Karpas-422 (cell line): ENCODE measurements around the gene RELT. TPM values are rescaled to one million over a fixed set of nuclear protein-coding genes. Genes with fewer than 3 reads are reported as not detected.

ENCODE experiments used
- DNase-seq: peaks from one replicate; pipeline ENCODE4 v3.0.0-alpha.2; 2015
- H2AFZ ChIP-seq: fragments of 200-600 bp; sonication (generic); 2 replicates; pipeline ENCODE4 v1.6.1; 2014; ENCODE audit warnings: antibody characterized with exemption, low read length, mixed read lengths
- H3K27ac ChIP-seq: fragments of 200-600 bp; sonication (generic); 2 replicates; pipeline ENCODE4 v1.5.1; 2014; ENCODE audit warnings: mild to moderate bottlenecking, low read length, moderate library complexity
- H3K27me3 ChIP-seq: fragments of 200-600 bp; sonication (generic); 2 replicates; pipeline ENCODE4 v1.6.1; 2014; ENCODE audit warnings: low read length, mixed read lengths
- H3K36me3 ChIP-seq: fragments of 200-600 bp; sonication (generic); 2 replicates; pipeline ENCODE4 v1.6.1; 2014; ENCODE audit warnings: low read length, mixed read lengths; ENCODE audit not compliant: insufficient read depth
- H3K4me1 ChIP-seq: fragments of 200-600 bp; sonication (generic); 2 replicates; pipeline ENCODE4 v1.6.1; 2014; ENCODE audit warnings: mild to moderate bottlenecking, low read length, mixed read lengths
- H3K4me2 ChIP-seq: fragments of 200-600 bp; sonication (generic); 2 replicates; pipeline ENCODE4 v1.6.1; 2014; ENCODE audit warnings: low read length, low read depth, mild to moderate bottlenecking; ENCODE audit not compliant: poor library complexity, severe bottlenecking
- H3K4me3 ChIP-seq: fragments of 200-600 bp; sonication (generic); 2 replicates; pipeline ENCODE4 v1.5.1; 2014; ENCODE audit warnings: mild to moderate bottlenecking, antibody characterized with exemption, low read length, mixed read lengths
- H3K79me2 ChIP-seq: fragments of 200-600 bp; sonication (generic); 2 replicates; pipeline ENCODE4 v1.6.1; 2014; ENCODE audit warnings: mild to moderate bottlenecking, low read length, mixed read lengths
- H3K9ac ChIP-seq: fragments of 200-600 bp; sonication (generic); 2 replicates; pipeline ENCODE4 v1.6.0; 2014; ENCODE audit warnings: low read length
- H3K9me2 ChIP-seq: fragments of 200-600 bp; sonication (generic), shearing (Covaris generic); replicated peaks from 2 replicates; pipeline ENCODE4 v1.6.0; 2014; ENCODE audit warnings: mild to moderate bottlenecking, low read length, moderate library complexity; ENCODE audit not compliant: insufficient read depth
- H3K9me3 ChIP-seq: fragments of 300-700, 200-600 bp; sonication (generic); 2 replicates; pipeline ENCODE4 v1.6.1; 2014; ENCODE audit warnings: low read length, mixed read lengths
- H4K20me1 ChIP-seq: fragments of 200-600 bp; sonication (generic); 2 replicates; pipeline ENCODE4 v1.6.1; 2014; ENCODE audit warnings: mild to moderate bottlenecking, antibody characterized with exemption, low read length, low read depth; ENCODE audit not compliant: insufficient read depth
- total RNA-seq: library from RNA; depleted of rRNA; stranded (reverse); fragments of >200 nt; shearing (Covaris generic); gene quantifications from 2 replicates; pipeline ENCODE4 v1.2.3, GENCODE V29; 2014; ENCODE audit warnings: low replicate concordance

The RELT gene
- total RNA-seq, 1 experiment from 2014 or later, result 21.7 TPM

DNA sequence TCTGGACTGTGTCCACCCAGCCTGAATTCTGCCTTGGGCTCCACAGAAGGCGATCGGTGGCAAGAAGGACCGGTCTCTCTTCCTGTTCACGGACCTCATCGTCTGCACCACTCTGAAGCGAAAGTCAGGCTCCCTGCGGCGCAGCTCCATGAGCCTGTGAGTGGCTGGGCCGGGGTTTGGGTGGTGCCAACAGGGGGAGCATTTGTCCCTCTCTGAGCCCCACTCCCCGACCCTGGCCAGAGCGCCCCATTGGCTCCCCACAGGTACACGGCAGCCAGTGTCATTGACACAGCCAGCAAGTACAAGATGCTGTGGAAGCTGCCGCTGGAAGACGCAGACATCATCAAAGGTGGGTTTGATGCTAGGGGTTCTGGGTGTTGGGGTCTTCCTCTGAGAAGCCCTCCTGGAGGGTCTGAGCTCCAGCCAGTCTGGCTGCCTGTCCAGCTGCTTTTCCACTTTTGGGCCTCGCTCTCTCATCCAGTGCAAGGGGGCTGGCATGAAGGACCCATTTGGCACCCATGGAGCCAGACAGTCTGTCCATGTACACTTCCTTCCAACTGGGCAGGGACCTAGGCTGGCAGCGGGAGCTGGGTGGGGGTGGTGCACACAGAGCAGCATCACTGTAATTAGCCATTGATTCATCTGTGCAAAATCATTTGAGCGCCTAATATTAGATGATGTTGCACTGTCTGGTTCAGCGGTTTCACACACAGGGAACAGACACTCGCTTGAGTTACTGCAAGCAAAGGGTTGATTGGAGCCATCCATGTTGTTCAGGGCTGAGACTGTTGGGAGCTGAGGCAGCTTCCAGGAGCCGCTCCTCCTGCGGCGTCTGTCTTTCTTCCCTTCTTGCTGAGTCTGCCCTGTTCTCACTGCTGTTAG, 19.0 kb upstream of the RELT start:
- Histone ChIP-seq H3K4me2 (no peak overlapping the region), H2AFZ (no peak overlapping the region), H3K36me3 (no peaks in the 10 kb centered on the region), H3K9me3 (no peaks in the 10 kb centered on the region), H3K4me3 (no peak overlapping the region), H3K9me2 (no peaks in the 10 kb centered on the region), H3K9ac (no peak overlapping the region), H4K20me1 (no peaks in the 10 kb centered on the region), H3K4me1 (no peaks in the 10 kb centered on the region), H3K79me2 (no peaks in the 10 kb centered on the region), H3K27me3 (no peaks in the 10 kb centered on the region), H3K27ac (no peak overlapping the region)
- DNase-seq, result no peak

DNA sequence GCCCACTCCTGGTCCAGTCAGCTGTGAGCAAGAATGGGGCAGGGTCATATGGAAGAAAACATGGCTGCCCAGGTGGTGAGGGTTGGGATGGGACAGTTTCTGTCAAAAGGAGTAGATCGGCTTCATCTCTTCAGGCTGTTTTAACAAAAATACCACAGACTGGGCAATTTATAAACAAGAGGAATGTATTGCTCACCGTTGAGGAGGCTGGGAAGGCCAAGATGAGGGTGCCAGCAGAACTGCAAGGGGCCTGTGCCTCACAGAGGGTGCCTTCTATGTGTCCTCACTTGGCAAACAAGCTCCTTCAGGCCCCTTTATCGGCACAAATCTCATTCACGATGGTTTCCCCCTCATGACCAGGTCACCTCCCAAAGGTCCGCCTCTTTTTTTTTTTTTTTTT, 18.1 kb upstream of the RELT start:
- no peak overlapping the region for H3K9ac ChIP-seq
- no peaks in the 10 kb centered on the region for H3K4me1 ChIP-seq
- no peaks in the 10 kb centered on the region for H4K20me1 ChIP-seq
- no peak overlapping the region for H3K4me3 ChIP-seq
- no peak overlapping the region for H3K4me2 ChIP-seq
- no peak overlapping the region for H3K27ac ChIP-seq
- no peak for DNase-seq
- H3K9me2 ChIP-seq, result no peaks in the 10 kb centered on the region
- H3K27me3 ChIP-seq, result no peaks in the 10 kb centered on the region
- no peaks in the 10 kb centered on the region for H3K9me3 ChIP-seq
- no peaks in the 10 kb centered on the region for H3K79me2 ChIP-seq
- H2AFZ ChIP-seq, result no peak overlapping the region
- H3K36me3 ChIP-seq, result no peaks in the 10 kb centered on the region

DNA sequence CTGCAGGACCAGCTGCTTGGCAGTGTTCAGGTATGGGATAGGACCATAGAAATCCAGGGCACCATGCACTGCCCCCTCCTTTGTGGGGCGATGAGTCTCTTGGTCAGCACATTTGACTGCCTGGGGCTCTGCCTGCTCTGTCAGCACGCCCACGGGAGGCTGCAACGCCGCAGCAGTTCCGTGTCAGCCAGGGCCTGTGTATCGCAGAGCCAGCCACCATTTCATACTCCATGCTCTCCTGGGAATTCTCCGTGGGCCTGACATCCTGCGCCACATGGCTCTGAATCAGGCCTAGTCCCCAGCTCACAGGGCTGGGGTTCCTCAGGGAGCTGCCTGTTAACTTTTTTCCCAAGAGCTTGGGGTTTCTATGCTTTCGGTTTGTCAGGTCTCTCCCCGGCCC, 16.9 kb upstream of the RELT start:
- Histone ChIP-seq H3K4me3 (no peak overlapping the region), H3K36me3 (no peaks in the 10 kb centered on the region), H3K4me2 (no peak overlapping the region), H3K9ac (no peak overlapping the region), H3K27me3 (no peaks in the 10 kb centered on the region), H2AFZ (no peak overlapping the region), H3K9me2 (no peaks in the 10 kb centered on the region), H4K20me1 (no peaks in the 10 kb centered on the region), H3K4me1 (no peaks in the 10 kb centered on the region), H3K9me3 (no peaks in the 10 kb centered on the region), H3K27ac (no peak overlapping the region), H3K79me2 (no peaks in the 10 kb centered on the region)
- no peak for DNase-seq

DNA sequence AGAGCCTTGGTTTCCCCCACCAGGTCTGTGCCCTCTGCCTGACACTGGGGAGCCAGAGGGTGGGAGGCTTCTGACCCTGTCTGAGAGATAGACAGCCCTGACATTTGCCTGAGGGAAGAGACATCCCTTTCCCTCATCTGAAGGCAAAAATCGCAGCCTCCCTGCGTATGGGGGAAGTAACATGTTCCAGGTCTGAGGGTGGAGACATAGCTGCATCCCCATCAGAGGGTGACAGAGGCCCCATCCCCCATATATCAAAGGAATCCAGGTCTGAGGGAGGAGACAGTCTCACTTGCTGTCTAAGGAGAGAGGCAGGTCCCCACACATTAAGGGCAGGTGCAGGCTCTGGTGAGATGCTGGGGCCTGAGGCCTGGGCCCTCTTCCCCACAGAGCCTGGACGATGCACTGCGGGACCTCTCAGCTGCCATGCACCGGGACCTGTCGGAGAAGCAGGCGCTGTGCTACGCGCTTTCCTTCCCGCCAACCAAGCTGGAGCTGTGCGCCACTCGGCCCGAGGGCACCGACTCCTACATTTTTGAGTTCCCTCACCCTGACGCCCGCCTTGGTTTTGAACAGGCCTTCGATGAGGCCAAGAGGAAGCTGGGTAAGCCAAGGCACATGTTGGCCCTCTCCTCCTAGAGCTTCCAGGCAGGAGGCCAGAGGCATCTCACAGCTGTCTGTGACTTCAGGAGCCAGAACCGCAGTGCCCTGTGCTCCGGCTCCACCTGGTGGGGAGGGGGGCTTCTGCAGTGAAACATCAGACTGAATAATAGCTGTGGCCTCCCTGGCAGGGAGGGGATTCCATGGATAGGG, 16.1 kb upstream of the RELT start:
- H3K4me3 ChIP-seq, result no peak overlapping the region
- no peak overlapping the region for H3K9ac ChIP-seq
- H3K27me3 ChIP-seq, result no peaks in the 10 kb centered on the region
- no peaks in the 10 kb centered on the region for H4K20me1 ChIP-seq
- peak; percentile 60 for DNase-seq
- no peak overlapping the region for H3K27ac ChIP-seq
- H3K9me3 ChIP-seq, result no peaks in the 10 kb centered on the region
- no peak overlapping the region for H2AFZ ChIP-seq
- H3K4me2 ChIP-seq, result no peak overlapping the region
- H3K36me3 ChIP-seq, result no peaks in the 10 kb centered on the region
- H3K79me2 ChIP-seq, result no peaks in the 10 kb centered on the region
- H3K9me2 ChIP-seq, result no peaks in the 10 kb centered on the region
- no peaks in the 10 kb centered on the region for H3K4me1 ChIP-seq

DNA sequence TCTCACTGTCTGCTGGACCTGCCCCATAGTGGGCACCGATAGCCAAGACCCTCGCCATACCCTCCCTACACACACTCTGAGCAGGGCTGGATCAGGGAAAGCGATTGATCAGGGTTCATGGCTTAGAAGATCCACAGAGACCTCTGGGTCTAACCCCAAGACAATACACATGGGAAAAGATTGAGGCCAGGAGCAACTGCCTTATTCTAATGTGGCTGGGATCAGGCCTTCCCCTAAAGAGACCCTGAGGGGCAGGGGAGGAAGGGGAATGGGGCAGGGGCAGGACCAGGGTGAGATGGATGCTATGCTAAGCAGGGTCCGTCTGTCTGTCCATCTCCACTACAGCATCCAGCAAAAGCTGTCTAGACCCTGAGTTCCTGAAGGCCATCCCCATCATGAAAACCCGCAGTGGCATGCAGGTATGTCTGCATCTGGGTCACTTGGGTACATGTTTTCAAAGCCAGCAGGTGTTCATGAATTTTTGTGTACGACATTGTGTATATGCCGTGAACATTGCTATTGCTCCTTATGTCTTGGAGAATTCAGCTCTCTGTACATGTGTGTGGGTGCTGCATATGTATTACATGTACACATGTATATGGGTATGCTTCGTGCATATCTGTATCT, 15.3 kb upstream of the RELT start:
- Histone ChIP-seq H3K9ac (no peak overlapping the region), H3K36me3 (no peaks in the 10 kb centered on the region), H3K4me2 (no peak overlapping the region), H3K4me3 (no peak overlapping the region), H4K20me1 (no peaks in the 10 kb centered on the region), H2AFZ (no peak overlapping the region), H3K4me1 (peaks cover 1% of the 10 kb centered on the region), H3K79me2 (no peaks in the 10 kb centered on the region), H3K27me3 (no peaks in the 10 kb centered on the region), H3K9me3 (no peaks in the 10 kb centered on the region), H3K27ac (no peak overlapping the region), H3K9me2 (no peaks in the 10 kb centered on the region)
- no peak for DNase-seq

DNA sequence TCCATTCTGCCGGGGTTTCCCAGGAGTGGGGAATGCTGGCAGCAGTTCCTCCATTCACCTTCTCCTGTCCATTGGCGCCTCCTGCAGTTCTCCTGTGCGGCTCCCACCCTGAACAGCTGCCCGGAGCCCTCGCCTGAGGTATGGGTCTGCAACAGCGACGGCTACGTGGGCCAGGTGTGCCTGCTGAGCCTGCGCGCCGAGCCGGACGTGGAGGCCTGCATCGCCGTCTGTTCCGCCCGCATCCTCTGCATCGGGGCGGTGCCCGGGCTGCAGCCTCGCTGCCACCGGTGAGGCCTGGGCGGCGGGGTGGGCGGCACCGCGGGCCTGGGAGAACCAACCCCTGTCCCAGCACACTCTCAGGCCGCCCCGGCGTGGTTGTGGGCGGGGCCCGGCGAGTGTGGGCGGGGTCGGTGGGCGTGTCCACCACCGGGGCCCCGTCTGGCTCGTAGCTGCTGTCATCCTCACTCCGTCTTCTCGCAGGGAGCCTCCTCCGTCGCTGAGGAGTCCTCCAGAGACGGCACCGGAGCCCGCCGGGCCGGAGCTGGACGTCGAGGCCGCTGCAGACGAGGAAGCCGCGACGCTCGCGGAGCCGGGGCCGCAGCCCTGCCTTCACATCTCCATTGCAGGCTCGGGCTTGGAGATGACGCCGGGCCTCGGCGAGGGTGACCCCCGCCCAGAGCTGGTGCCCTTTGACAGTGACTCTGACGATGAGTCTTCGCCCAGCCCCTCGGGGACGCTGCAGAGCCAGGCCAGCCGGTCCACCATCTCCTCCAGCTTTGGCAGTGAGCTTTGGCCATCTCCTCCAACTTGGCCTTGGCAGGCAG, 14.0 kb upstream of the RELT start:
- H3K36me3 ChIP-seq, result no peaks in the 10 kb centered on the region
- H3K27me3 ChIP-seq, result no peaks in the 10 kb centered on the region
- no peak overlapping the region for H2AFZ ChIP-seq
- H3K9me2 ChIP-seq, result no peaks in the 10 kb centered on the region
- no peaks in the 10 kb centered on the region for H3K9me3 ChIP-seq
- H3K79me2 ChIP-seq, result no peaks in the 10 kb centered on the region
- H3K27ac ChIP-seq, result no peak overlapping the region
- no peak overlapping the region for H3K4me2 ChIP-seq
- no peaks in the 10 kb centered on the region for H4K20me1 ChIP-seq
- H3K4me1 ChIP-seq, result peaks cover 8% of the 10 kb centered on the region
- H3K4me3 ChIP-seq, result no peak overlapping the region
- DNase-seq, result peak; percentile 66
- H3K9ac ChIP-seq, result no peak overlapping the region

DNA sequence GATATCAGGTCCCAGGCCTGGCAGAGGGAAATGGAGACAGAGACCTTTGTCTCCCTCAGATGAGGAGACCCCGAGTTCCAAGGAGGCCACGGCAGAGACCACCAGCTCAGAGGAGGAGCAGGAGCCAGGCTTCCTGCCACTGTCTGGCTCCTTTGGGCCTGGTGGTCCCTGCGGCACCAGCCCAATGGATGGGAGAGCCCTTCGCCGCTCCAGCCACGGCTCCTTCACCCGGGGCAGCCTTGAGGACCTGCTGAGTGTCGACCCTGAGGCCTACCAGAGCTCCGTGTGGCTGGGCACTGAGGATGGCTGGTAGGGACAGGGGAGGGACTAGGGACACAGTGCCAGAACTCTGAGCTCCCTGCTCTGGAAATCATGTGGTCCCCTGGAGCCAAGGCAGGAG, 13.1 kb upstream of the RELT start:
- Histone ChIP-seq H3K79me2 (no peaks in the 10 kb centered on the region), H3K4me2 (no peak overlapping the region), H3K27me3 (no peaks in the 10 kb centered on the region), H3K36me3 (no peaks in the 10 kb centered on the region), H2AFZ (no peak overlapping the region), H3K9ac (no peak overlapping the region), H3K9me3 (no peaks in the 10 kb centered on the region), H3K4me1 (peaks cover 8% of the 10 kb centered on the region), H4K20me1 (no peaks in the 10 kb centered on the region), H3K9me2 (no peaks in the 10 kb centered on the region), H3K4me3 (no peak overlapping the region), H3K27ac (no peak overlapping the region)
- DNase-seq, result no peak
